Nephron (organoid): ENCODE measurements around the gene NMS.

Experiments used
- H3K27ac Mint-ChIP-seq, 3 experiments: 2 replicates each; pipeline ENCODE4 v1.8.0; 2020; ENCODE audit warnings: mixed read lengths in 3 of 3, mild to moderate bottlenecking in 2 of 3, moderate library complexity in 1 of 3
- H3K27me3 Mint-ChIP-seq: 2 replicates; pipeline ENCODE4 v1.8.0; 2021; ENCODE audit warnings: low read depth, mild to moderate bottlenecking, moderate library complexity, mixed read lengths
- H3K36me3 Mint-ChIP-seq: 2 replicates; pipeline ENCODE4 v1.8.0; 2020; ENCODE audit warnings: low read depth, mixed read lengths
- H3K4me1 Mint-ChIP-seq: 2 replicates; pipeline ENCODE4 v1.8.0; 2020; ENCODE audit warnings: mixed read lengths
- H3K4me3 Mint-ChIP-seq, 3 experiments: 2 replicates each; pipeline ENCODE4 v1.8.0; 2020; ENCODE audit warnings: mild to moderate bottlenecking in 3 of 3, mixed read lengths in 3 of 3, moderate library complexity in 2 of 3
- H3K9me3 Mint-ChIP-seq: 2 replicates; pipeline ENCODE4 v1.8.0; 2020; ENCODE audit warnings: mixed read lengths
- TF ChIP-seq, protein P1 (sequence below), 3 experiments: fragments of 200-600 bp; sonication (generic); IDR thresholded peaks; one replicate each; pipeline ENCODE4 v1.5.0; 2021; ENCODE audit warnings: antibody characterized with exemption in 3 of 3; ENCODE audit not compliant: unreplicated experiment in 3 of 3

NMS gene

GRCh38 chr2:100529176-100529575 lies 58.9 kb downstream of the NMS start:
- no peak overlapping the region for H3K4me3 Mint-ChIP-seq

DNA sequence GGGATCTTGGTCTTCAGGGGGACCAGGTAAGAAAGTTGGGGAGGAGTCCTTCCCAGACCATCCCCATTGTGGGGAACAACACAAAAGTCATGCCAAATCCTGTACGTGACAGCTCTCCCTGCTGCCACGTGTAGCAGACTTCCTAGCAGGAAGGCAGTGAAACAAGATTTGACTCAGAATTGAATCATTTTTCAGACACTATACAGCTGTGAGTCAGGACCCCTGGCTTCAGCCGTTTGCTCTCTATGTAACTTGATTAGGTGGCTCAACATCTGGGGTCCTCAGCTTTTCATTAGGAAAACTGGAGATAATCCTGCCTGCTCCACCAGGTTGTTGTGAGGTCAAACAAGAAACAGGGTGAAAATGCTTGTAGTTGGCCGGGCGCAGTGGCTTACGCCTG lies 59.6 kb downstream of the NMS start:
- Mint-ChIP-seq H3K36me3 (no peaks in the 10 kb centered on the region), H3K4me1 (no peaks in the 10 kb centered on the region), H3K9me3 (no peaks in the 10 kb centered on the region), H3K27ac (no peak overlapping the region), H3K27me3 (peaks cover 7% of the 10 kb centered on the region), H3K4me3 (no peak overlapping the region)
- TF ChIP-seq, protein P1, sequence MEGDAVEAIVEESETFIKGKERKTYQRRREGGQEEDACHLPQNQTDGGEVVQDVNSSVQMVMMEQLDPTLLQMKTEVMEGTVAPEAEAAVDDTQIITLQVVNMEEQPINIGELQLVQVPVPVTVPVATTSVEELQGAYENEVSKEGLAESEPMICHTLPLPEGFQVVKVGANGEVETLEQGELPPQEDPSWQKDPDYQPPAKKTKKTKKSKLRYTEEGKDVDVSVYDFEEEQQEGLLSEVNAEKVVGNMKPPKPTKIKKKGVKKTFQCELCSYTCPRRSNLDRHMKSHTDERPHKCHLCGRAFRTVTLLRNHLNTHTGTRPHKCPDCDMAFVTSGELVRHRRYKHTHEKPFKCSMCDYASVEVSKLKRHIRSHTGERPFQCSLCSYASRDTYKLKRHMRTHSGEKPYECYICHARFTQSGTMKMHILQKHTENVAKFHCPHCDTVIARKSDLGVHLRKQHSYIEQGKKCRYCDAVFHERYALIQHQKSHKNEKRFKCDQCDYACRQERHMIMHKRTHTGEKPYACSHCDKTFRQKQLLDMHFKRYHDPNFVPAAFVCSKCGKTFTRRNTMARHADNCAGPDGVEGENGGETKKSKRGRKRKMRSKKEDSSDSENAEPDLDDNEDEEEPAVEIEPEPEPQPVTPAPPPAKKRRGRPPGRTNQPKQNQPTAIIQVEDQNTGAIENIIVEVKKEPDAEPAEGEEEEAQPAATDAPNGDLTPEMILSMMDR (IDR thresholded peaks at IDR 0.05; ENCODE audit: unreplicated experiment in 3 of 3) = no peak

More at GRCh38 chr2:100529176-100529575, 58.9 kb downstream of the NMS start:
- Mint-ChIP-seq H3K9me3 (no peaks in the 10 kb centered on the region), H3K27me3 (peaks cover 7% of the 10 kb centered on the region), H3K27ac (no peak overlapping the region), H3K36me3 (no peaks in the 10 kb centered on the region), H3K4me1 (no peaks in the 10 kb centered on the region)
- TF ChIP-seq, protein P1 (IDR thresholded peaks at IDR 0.05; ENCODE audit: unreplicated experiment in 3 of 3) = no peak
